Right ventricle myocardium superior (tissue), 1 donor: ENCODE data around the gene TBC1D2. TPM values are rescaled to one million over a fixed set of nuclear protein-coding genes. Genes with fewer than 3 reads are reported as not detected.

Source experiments
- ATAC-seq: fragments of 200-7000 bp; cut with Tn5 transposase; one replicate; pipeline ENCODE4 v1.9.1; 2020; ENCODE audit warnings: mild to moderate bottlenecking; ENCODE audit not compliant: poor library complexity
- DNase-seq: peaks from one replicate; pipeline ENCODE4 v3.0.0-alpha.2; 2020
- intact Hi-C: fragments of 100-400 bp; cut with DNase I; formaldehyde crosslinking; loops from one replicate; pipeline ENCODE4 v1.11.2; 2022
- total RNA-seq: library from RNA; stranded (reverse); fragmentation: NEBNext Ultra II Directional; extraction: Animal tissue kit (Norgen Biotek cat#: 25700); gene quantifications from one replicate; pipeline ENCODE4 v1.2.1, GENCODE V29; 2021
- donor health status: DM: no; HTN: yes; CAD: no; lungs with severe emphysema.

The TBC1D2 gene
- total RNA-seq, 1 donor from 2014 or later: 2.0 TPM

- ATAC-seq: no peak
- intact Hi-C loops: loop anchor here (5.0 kb wide), 1 partner anchor 56 kb away; no protein-coding TSS in a partner anchor
- DNase-seq: no peak
Observed at GRCh38 chr9:98206754-98207153, 48.7 kb downstream of the TBC1D2 start.

- no peak for DNase-seq
- no peak for ATAC-seq
- intact Hi-C loops: loop anchor here (5.0 kb wide), 1 partner anchor 58 kb away; no protein-coding TSS in a partner anchor
Observed at GRCh38 chr9:98204692-98205091, 50.8 kb downstream of the TBC1D2 start.

GRCh38 chr9:98203153-98203552 lies 52.3 kb downstream of the TBC1D2 start:
- DNase-seq: no peak
- intact Hi-C loops: no loop called here
- ATAC-seq: no peak

- ATAC-seq (no peak), DNase-seq (no peak)
- intact Hi-C loops: no loop called here
Observed at GRCh38 chr9:98202252-98202651, 53.2 kb downstream of the TBC1D2 start.

GRCh38 chr9:98201749-98202148 lies 53.7 kb downstream of the TBC1D2 start:
- intact Hi-C loops: no loop called here
- ATAC-seq (no peak), DNase-seq (no peak)

GRCh38 chr9:98201102-98201501 lies 54.3 kb downstream of the TBC1D2 start:
- no peak for ATAC-seq
- DNase-seq: no peak
- intact Hi-C loops: no loop called here

GRCh38 chr9:98199388-98200033 lies 55.9 kb downstream of the TBC1D2 start:
- intact Hi-C loops: no loop called here
- no peak for DNase-seq
- no peak for ATAC-seq

- intact Hi-C loops: no loop called here
- no peak for DNase-seq
Observed at GRCh38 chr9:98195671-98196070, 59.8 kb downstream of the TBC1D2 start.

GRCh38 chr9:98193336-98193944 lies 62.0 kb downstream of the TBC1D2 start:
- no peak for ATAC-seq

More at GRCh38 chr9:98195671-98196070, 59.8 kb downstream of the TBC1D2 start:
- ATAC-seq: no peak

GRCh38 chr9:98192503-98193335 lies 62.7 kb downstream of the TBC1D2 start, which contains the start of gene CORO2A:
TSS of gene CORO2A (minus strand) at chr9:98192637. CDS start at chr9:98157660, 34,977 bp downstream.
- intact Hi-C loops: no loop called here
- DNase-seq: peak; percentile 82
- peak; percentile 94 for ATAC-seq

More at GRCh38 chr9:98193336-98193944, 62.0 kb downstream of the TBC1D2 start:
- intact Hi-C loops: no loop called here
- DNase-seq: no peak

GRCh38 chr9:98191671-98192502 lies 63.6 kb downstream of the TBC1D2 start:
- DNase-seq: peak; percentile 52
- intact Hi-C loops: no loop called here
- ATAC-seq: no peak

- no peak for DNase-seq
- intact Hi-C loops: no loop called here
- no peak for ATAC-seq
Observed at GRCh38 chr9:98191181-98191608, 64.3 kb downstream of the TBC1D2 start.

GRCh38 chr9:98190757-98191105 lies 64.7 kb downstream of the TBC1D2 start:
- ATAC-seq (no peak), DNase-seq (no peak)
- intact Hi-C loops: no loop called here

GRCh38 chr9:98189412-98189811 lies 66.0 kb downstream of the TBC1D2 start:
- intact Hi-C loops: no loop called here
- no peak for DNase-seq
- ATAC-seq: no peak

GRCh38 chr9:98187926-98188325 lies 67.5 kb downstream of the TBC1D2 start:
- ATAC-seq (no peak), DNase-seq (no peak)
- intact Hi-C loops: no loop called here

GRCh38 chr9:98186236-98186635 lies 69.2 kb downstream of the TBC1D2 start:
- intact Hi-C loops: no loop called here
- no peak for DNase-seq
- ATAC-seq: no peak

- DNase-seq (no peak), ATAC-seq (no peak)
- intact Hi-C loops: no loop called here
Observed at GRCh38 chr9:98185611-98186171, 69.8 kb downstream of the TBC1D2 start.

- DNase-seq (no peak), ATAC-seq (no peak)
- intact Hi-C loops: no loop called here
Observed at GRCh38 chr9:98185021-98185567, 70.4 kb downstream of the TBC1D2 start.
